HepG2 (cell line): ENCODE data around the gene TSC1. TPM values are rescaled to one million over a fixed set of nuclear protein-coding genes. Genes with fewer than 3 reads are reported as not detected.

ENCODE experiments used
- ATAC-seq: fragments of 200-7000 bp; cut with Tn5 transposase; 3 replicates; pipeline ENCODE4 v1.9.1; 2020; ENCODE audit warnings: mild to moderate bottlenecking, moderate library complexity
- BruUV-seq: library from RNA; stranded (reverse); fragments of 400-500 nt; replicated peaks from 2 replicates; lab custom pipeline; 2021; lab: Mats Ljungman, UMichigan
- CTCF ChIA-PET: fragments of 300-600 bp; formaldehyde crosslinking; extraction: SDS; loops from one replicate; lab custom pipeline; 2021; ENCODE audit warnings: low total read pairs, inconsistent platforms, low intra/inter-chr PET ratio; lab: Yijun Ruan, JAX
- POLR2A ChIA-PET: fragments of 350-600 bp; sonication (Branson Sonifier 250); formaldehyde crosslinking; loops from one replicate; lab custom pipeline; 2020; ENCODE audit warnings: antibody characterized with exemption, inconsistent platforms; lab: Yijun Ruan, JAX
- DNase-seq: peaks from one replicate; pipeline ENCODE4 v3.0.0-alpha.2; 2015; ENCODE audit warnings: low spot score
- FAIRE-seq: peaks from 3 replicates; lab custom pipeline; 2011; peaks lifted over from hg19 to GRCh38; lab: Jason Lieb, UNC
- H2AFZ ChIP-seq: one replicate; pipeline ENCODE4 v1.6.1; 2011; ENCODE audit warnings: low read length, inconsistent platforms
- H3K27ac ChIP-seq: fragments of 300-600 bp; 3 replicates; pipeline ENCODE4 v1.8.0; 2011; ENCODE audit warnings: mixed run types, mild to moderate bottlenecking, mixed read lengths, low read length, inconsistent platforms; ENCODE audit not compliant: insufficient read depth; ENCODE audit errors: extremely low read length
- H3K27me3 ChIP-seq, 2 experiments: fragments of 200-600 bp in 1 of 2; 2 replicates in 1 of 2; 3 replicates in 1 of 2; pipeline versions ENCODE4 v1.6.0 to v1.8.0; 2011; ENCODE audit warnings: low read length in 2 of 2, mild to moderate bottlenecking in 2 of 2, moderate library complexity in 2 of 2, inconsistent platforms in 1 of 2; ENCODE audit not compliant: insufficient read depth in 2 of 2, control insufficient read depth in 1 of 2
- H3K36me3 ChIP-seq, 2 experiments: fragments of 200-600 bp in 1 of 2; replicated peaks in 1 of 2; 2 replicates in 1 of 2; 3 replicates in 1 of 2; pipeline versions ENCODE4 v1.5.1 to v1.8.0; 2011; ENCODE audit warnings: low read length in 2 of 2, inconsistent platforms in 1 of 2; ENCODE audit not compliant: insufficient read depth in 2 of 2, control insufficient read depth in 1 of 2
- H3K4me1 ChIP-seq: 2 replicates; pipeline ENCODE4 v1.5.1; 2012; ENCODE audit warnings: low read length, inconsistent platforms; ENCODE audit not compliant: insufficient read depth
- H3K4me2 ChIP-seq: 2 replicates; pipeline ENCODE4 v1.6.0; 2011; ENCODE audit warnings: low read depth, low read length, inconsistent platforms
- H3K4me3 ChIP-seq, 3 experiments: fragments of 200-600 bp in 1 of 3; sonication (generic), shearing (Covaris generic) in 1 of 3; replicated peaks in 1 of 3; 2 replicates each; pipeline ENCODE4 v1.5.1; 2011 to 2016; ENCODE audit warnings: low read length in 3 of 3, inconsistent platforms in 2 of 3, low read depth in 2 of 3, mild to moderate bottlenecking in 2 of 3, control low read depth in 1 of 3, mixed read lengths in 1 of 3; ENCODE audit not compliant: insufficient read depth in 1 of 3
- H3K79me2 ChIP-seq: one replicate; pipeline ENCODE4 v1.6.1; 2011; ENCODE audit warnings: low read length, inconsistent platforms; ENCODE audit not compliant: insufficient read depth
- H3K9ac ChIP-seq: 2 replicates; pipeline ENCODE4 v1.6.0; 2011; ENCODE audit warnings: mild to moderate bottlenecking, low read depth, low read length, inconsistent platforms; ENCODE audit not compliant: insufficient read depth
- H3K9me3 ChIP-seq: 2 replicates; pipeline ENCODE4 v1.5.1; 2012; ENCODE audit warnings: mild to moderate bottlenecking, low read length
- H4K20me1 ChIP-seq: 2 replicates; pipeline ENCODE4 v1.6.0; 2011; ENCODE audit warnings: inconsistent platforms, mild to moderate bottlenecking, low read length, moderate library complexity; ENCODE audit not compliant: insufficient read depth
- DNMT3B ChIP-seq: conservative IDR thresholded peaks from 2 replicates; pipeline ENCODE4 v1.6.1; 2016; ENCODE audit warnings: missing biosample characterization, control low read depth
- ERF ChIP-seq: IDR thresholded peaks from 2 replicates; pipeline ENCODE4 v1.6.1; 2018; ENCODE audit warnings: missing biosample characterization, missing genetic modification reagents
- HOXD1 ChIP-seq: sonication (generic); formaldehyde crosslinking; IDR thresholded peaks from 2 replicates; pipeline ENCODE4 v1.5.0; 2020; ENCODE audit warnings: missing genetic modification reagents
- ONECUT2 ChIP-seq: sonication (generic); formaldehyde crosslinking; IDR thresholded peaks from 2 replicates; pipeline ENCODE4 v1.4.0; 2020; ENCODE audit warnings: missing genetic modification reagents
- SNRNP70 ChIP-seq: fragments of 200-400 bp; formaldehyde crosslinking; IDR thresholded peaks from 2 replicates; pipeline ENCODE4 v1.6.1; 2017; ENCODE audit warnings: mild to moderate bottlenecking, low read depth, low read length, moderate library complexity
- ZNF10 ChIP-seq: sonication (generic); formaldehyde crosslinking; IDR thresholded peaks from 2 replicates; pipeline ENCODE4 v1.4.0; 2020; ENCODE audit warnings: mild to moderate bottlenecking, low read depth, missing genetic modification reagents, borderline replicate concordance
- ZNF160 ChIP-seq: sonication (generic); formaldehyde crosslinking; IDR thresholded peaks from 2 replicates; pipeline ENCODE4 v1.8.0; 2022; ENCODE audit warnings: mild to moderate bottlenecking, inconsistent platforms, missing genetic modification reagents
- WGBS: methylation state at CpG from one replicate; pipeline ENCODE4 v1.1.6; 2017; ENCODE audit warnings: low lambda C conversion rate; 5-methylcytosine and 5-hydroxymethylcytosine counted together
- in situ Hi-C: cut with HindIII; loops from 2 replicates; pipeline ENCODE4 v1.10.0; 2017; ENCODE audit warnings: low pct_unique_long_range_greater_than_20kb; ENCODE audit not compliant: extremely low pct_ligation_motif_present
- intact Hi-C: fragments of 100-400 bp; cut with micrococcal nuclease; formaldehyde crosslinking; loops from one replicate; pipeline ENCODE4 v1.10.0; 2022; ENCODE audit not compliant: unreplicated experiment
- polyA plus RNA-seq, 8 experiments: library from polyadenylated mRNA; depleted of rRNA in 3 of 8; stranded (reverse) in 7 of 8; unstranded in 1 of 8; fragments of >200 nt; fragmentation: Illumina TruSeq in 4 of 8; extraction: Trizol in 4 of 8; gene quantifications; 2 replicates each; pipeline versions ENCODE4 v1.2.1 to v1.2.3, GENCODE V29; 2011 to 2016; ENCODE audit warnings: low read depth in 4 of 8, missing spikeins in 1 of 8, mixed read lengths in 1 of 8; ENCODE audit not compliant: insufficient read depth in 1 of 8
- total RNA-seq, 5 experiments: library from RNA; depleted of rRNA; stranded (reverse); fragments of >200 nt; fragmentation: Illumina TruSeq; extraction: Trizol; gene quantifications; 2 replicates each; pipeline ENCODE4 v1.2.3, GENCODE V29; 2016; ENCODE audit warnings: low read depth in 1 of 5
- TF ChIP-seq, protein P1 (sequence below): sonication (generic); formaldehyde crosslinking; IDR thresholded peaks from 2 replicates; pipeline ENCODE4 v1.8.1; 2022; ENCODE audit warnings: mild to moderate bottlenecking, missing genetic modification reagents

The TSC1 gene
- total and polyA plus RNA-seq, 2 of the 13 experiments (the other 11 are each of a cell fraction or from before 2014, with no cell fraction given): 31.6 to 66.1 TPM

DNA sequence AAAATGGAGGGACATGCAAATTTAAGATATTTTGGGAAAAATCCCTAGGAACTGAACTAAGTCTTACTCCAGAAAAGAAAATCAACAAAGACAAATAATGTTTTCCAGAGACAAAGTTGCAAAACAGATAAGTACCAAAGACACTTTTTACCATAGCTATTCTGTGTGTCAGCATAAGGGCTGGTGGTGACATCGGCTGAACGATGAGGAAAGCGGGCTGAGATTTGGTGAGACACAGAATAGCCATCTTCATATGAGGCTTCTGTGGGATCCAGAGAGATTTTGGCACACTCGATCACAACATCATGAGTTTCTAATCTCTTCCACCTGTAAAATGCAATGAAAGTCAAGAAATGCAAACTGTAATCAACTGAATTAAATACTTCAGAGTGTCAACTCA lies 32.3 kb downstream of the TSC1 start (continued):
- no peak for TF ChIP-seq ERF
- TF ChIP-seq SNRNP70: no peak

DNA sequence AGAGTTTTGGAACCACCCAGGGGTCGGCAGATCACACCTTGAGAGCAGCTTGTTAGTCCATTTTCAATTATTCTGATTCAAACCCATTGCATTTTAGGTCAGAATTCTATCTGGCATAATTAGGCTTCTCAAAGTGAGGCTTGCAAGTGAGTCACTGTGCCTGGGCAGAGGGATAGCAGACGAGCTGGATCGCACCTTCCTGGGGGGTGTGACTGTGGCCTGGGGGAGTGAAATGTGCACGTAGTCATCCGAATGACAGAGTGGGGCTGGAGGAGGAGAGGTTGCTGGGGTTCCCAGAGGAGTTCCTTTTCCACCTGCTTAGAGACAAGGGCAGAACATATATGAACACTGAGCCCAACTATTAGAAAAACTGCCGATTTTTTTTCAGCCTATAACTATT lies 34.0 kb downstream of the TSC1 start:
- Histone ChIP-seq H3K79me2 (no peaks in the 10 kb centered on the region), H2AFZ (no peak overlapping the region), H3K4me2 (no peak overlapping the region), H3K9me3 (no peaks in the 10 kb centered on the region), H3K9ac (no peak overlapping the region), H3K4me3 (no peak overlapping the region), H3K27me3 (no peaks in the 10 kb centered on the region), H3K36me3 (peaks cover 9 to 46% of the 10 kb centered on the region in 2 experiments), H4K20me1 (0 out of 2 replicates have a peak, but pooled peaks cover 4% of the 10 kb centered on the region), H3K27ac (no peak overlapping the region), H3K4me1 (no peaks in the 10 kb centered on the region)
- no peak for FAIRE-seq
- ATAC-seq: no peak
- no TSS peak for BruUV-seq
- intact Hi-C loops: no loop called here
- DNase-seq: no peak
- in situ Hi-C loops: no loop called here
- 96% methylated on average over 6 of the region's 6 CpGs for WGBS
- ChIA-PET POLR2A (no interaction called here), CTCF (no interaction called here)
- TF ChIP-seq ZNF10 (CRISPR knock-in tag): no peak
- TF ChIP-seq ZNF160 (CRISPR knock-in tag): no peak
- no peak for TF ChIP-seq DNMT3B (CRISPR knock-in tag)
- TF ChIP-seq, protein P1, sequence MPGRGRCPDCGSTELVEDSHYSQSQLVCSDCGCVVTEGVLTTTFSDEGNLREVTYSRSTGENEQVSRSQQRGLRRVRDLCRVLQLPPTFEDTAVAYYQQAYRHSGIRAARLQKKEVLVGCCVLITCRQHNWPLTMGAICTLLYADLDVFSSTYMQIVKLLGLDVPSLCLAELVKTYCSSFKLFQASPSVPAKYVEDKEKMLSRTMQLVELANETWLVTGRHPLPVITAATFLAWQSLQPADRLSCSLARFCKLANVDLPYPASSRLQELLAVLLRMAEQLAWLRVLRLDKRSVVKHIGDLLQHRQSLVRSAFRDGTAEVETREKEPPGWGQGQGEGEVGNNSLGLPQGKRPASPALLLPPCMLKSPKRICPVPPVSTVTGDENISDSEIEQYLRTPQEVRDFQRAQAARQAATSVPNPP (CRISPR knock-in tag): no peak
- TF ChIP-seq HOXD1 (CRISPR knock-in tag): no peak
- no peak for TF ChIP-seq ONECUT2 (CRISPR knock-in tag)
